GM12873 (cell line): Measurements from ENCODE around the gene CCDC7.

Experiments
- TF ChIP-seq, protein P1 (sequence below): IDR thresholded peaks from 2 replicates; pipeline ENCODE4 v1.5.1; 2012; ENCODE audit warnings: low read depth, mild to moderate bottlenecking, moderate library complexity, low read length, control low read depth; ENCODE audit not compliant: insufficient read depth; ENCODE audit errors: missing control alignments

Gene CCDC7

DNA sequence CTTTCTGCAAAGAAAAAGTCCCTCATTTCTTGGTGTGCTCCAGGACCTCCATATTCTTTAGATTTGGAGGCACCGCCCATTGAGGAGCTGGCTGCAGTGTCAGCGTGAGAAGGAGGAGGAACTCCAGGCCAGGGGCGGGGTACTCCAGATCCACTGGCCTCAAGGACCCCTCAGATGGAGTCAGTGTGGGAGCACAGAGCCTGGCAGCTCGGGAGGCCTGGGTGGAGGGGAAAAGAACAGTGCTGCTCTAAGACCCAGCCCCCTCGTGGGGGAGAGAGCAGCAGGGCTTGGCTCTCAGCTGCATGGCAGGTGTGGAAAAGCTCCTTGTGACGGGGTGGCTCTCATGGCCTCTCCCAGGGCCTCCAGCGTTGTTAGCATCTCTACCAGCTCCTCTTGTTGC lies 441.5 kb downstream of the CCDC7 start:
- TF ChIP-seq, protein P1, sequence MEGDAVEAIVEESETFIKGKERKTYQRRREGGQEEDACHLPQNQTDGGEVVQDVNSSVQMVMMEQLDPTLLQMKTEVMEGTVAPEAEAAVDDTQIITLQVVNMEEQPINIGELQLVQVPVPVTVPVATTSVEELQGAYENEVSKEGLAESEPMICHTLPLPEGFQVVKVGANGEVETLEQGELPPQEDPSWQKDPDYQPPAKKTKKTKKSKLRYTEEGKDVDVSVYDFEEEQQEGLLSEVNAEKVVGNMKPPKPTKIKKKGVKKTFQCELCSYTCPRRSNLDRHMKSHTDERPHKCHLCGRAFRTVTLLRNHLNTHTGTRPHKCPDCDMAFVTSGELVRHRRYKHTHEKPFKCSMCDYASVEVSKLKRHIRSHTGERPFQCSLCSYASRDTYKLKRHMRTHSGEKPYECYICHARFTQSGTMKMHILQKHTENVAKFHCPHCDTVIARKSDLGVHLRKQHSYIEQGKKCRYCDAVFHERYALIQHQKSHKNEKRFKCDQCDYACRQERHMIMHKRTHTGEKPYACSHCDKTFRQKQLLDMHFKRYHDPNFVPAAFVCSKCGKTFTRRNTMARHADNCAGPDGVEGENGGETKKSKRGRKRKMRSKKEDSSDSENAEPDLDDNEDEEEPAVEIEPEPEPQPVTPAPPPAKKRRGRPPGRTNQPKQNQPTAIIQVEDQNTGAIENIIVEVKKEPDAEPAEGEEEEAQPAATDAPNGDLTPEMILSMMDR: no peak

DNA sequence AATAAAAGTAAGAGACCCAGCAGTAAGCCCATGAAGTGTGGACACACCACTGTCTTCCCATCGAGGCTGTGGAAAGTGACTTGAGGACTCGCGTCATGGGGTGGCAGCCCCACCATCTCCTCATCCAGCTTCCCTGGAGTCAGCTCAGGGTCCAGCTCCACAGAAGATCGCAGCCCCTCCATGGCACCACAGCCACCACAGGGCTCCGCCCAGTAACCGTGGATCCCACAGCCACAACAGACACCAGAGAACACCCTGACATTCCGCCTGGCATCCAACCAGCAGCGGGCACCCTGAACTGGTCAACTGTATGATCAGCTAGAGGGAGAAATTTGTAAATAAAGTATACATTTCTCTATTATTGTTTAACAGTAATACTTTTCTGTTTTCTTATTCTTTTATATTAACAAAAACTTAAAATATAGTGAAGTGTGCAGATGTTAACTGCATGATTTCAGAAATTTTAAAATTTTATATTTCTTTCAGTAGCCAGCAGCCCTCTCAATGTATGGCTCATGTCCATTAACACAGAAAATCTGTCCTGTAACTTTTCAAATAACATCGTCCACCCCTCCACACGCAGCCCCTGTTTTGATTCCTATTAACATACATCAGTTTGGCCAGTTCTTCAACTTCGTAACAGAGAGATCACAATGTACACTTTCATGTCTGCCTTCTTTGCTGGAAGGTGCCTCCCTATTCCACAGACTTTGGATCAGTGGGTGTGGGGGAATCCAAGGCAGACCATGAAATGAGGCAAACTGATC lies 442.4 kb downstream of the CCDC7 start:
- TF ChIP-seq, protein P1: no peak

DNA sequence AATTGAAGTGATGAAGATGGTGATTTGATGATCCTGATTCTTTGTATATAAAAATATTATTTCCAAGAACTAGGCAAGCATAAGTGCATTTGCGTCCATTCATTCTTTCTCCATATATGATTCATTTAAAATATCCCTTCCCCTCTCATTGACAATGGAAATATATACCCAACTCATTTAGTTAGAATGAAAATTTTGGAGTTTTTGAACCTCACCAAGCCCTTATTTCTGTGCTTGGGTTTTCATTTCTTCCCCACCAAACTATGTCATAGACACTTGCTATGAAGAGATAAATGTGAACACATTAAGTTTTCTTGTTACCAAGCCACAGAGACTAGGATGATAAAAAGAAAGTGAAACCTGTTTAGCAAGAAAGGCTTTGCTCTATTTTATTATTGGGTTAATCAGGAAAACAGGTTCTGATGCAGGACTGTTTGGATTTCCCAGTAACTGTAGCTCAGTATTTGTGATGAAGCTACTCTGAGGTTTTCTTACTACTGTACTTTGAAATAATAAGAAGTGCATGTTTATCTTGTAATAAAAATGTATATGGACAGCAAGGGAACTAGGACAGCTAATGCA lies 443.8 kb downstream of the CCDC7 start:
- TF ChIP-seq, protein P1: no peak

DNA sequence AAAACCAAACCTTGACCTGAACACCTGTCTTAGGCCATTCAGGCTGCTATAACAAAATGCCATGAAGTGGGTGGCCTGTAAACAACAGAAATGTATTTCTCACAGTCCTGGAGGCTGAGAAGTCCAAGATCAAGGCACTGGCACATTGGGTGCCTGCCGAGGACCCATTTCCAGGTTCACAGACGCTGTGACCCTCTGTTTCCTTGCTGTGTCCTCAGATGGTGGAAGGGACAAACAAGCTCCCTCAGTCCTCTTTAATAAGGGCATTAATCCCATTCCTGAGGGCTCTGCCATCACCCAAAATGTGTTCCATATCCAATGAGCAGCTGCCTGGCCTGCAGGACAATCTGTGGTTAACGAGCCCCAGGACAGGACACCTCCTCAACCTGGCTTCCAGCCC lies 444.5 kb downstream of the CCDC7 start:
- TF ChIP-seq, protein P1: no peak

DNA sequence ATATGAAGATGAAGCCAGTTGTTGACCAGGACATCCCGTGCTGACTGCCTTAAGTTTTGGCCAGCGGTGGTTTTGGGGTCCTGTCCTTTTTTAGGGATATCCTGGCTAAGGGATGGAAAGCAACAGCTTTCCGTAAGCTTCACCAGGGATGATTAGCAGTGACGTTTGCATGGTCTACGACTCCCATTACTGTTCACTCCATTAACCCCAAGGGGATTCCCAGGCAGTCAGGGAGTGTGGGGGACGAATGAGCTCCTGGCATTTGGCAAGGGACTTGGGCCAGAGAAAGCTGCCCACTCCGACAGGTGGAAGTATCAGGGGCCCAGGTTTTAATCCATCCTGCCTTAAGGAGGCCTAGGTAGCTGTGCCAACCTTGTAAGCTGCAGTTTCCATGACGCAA lies 445.3 kb downstream of the CCDC7 start:
- TF ChIP-seq, protein P1: no peak

DNA sequence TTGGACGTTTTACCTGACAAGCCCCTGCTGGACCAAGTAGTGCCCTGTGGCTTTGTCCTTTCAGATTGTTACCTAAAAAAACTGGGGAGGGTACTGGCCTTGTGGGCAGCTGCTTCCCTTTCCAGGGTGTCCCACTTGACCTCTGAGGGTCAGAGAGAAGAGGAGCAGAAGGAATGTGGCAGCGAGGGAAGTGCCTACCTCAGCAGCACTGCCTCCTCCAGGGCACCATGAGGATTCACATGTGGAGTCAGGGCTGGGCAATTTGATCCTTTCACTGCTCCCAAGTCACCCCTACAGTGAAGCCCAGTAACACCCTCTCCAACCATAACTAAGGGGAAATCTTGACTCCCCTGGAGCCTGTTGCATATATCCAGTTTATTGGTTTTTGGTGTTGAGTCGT lies 447.5 kb downstream of the CCDC7 start:
- TF ChIP-seq, protein P1: peak; percentile 11

DNA sequence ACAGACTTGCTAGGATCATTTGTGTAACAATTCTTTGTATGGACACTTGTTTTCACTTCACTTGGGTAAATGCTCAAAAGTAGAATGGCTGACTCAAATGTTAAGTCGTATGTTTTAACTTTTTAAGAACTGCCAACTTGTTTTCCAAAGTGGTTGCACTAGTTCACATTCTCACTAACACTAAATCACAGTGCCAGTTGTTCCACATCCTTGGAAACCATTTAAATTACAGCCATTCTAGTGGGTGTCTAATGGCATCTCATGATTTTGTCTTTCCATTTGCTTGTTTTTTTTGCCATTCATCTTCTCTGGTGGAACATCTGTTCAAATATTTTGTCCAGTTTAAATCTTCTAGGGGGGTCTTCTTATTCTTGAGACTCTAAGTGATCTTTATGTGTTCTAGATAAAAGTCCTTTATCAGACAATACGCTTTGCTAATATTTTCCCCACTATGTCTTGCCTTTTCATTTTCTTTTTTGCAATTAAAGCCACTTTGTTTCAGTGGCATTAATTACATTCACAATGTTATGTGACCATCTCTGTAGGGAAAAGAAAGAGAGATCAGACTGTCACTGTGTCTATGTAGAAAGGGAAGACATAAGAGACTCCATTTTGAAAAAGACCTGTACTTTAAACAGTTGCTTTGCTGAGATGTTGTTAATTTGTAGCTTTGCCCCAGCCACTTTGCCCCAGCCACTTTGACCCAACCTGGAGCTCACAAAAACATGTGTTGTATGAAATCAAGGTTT lies 448.1 kb downstream of the CCDC7 start:
- TF ChIP-seq, protein P1: no peak
